ENCODE measurements around the gene RNF213.

GRCh38 chr17:80331820-80332219 is 71.2 kb downstream of the RNF213 start:
- TF ChIP-seq CBFB (IDR thresholded peaks at IDR 0.05; ENCODE audit: low read depth) = no peak
- no peak for TF ChIP-seq ETV6 (conservative IDR thresholded peaks at IDR 0.05 in 1 of 2, IDR thresholded peaks at IDR 0.05 in 1 of 2; ENCODE audit: borderline replicate concordance in 1 of 2, low read depth in 1 of 2)
- TF ChIP-seq RAD21 (IDR thresholded peaks at IDR 0.05; ENCODE audit: insufficient read depth, low read depth, low read length) = no peak
- no peak for TF ChIP-seq CTCF (IDR thresholded peaks at IDR 0.05 in 2 of 3, conservative IDR thresholded peaks at IDR 0.05 in 1 of 3; ENCODE audit: control insufficient read depth in 2 of 3, extremely low read depth in 1 of 3, insufficient read depth in 1 of 3, low read depth in 3 of 3, low read length in 3 of 3)
- TF ChIP-seq POLR2A (IDR thresholded peaks at IDR 0.05; ENCODE audit: low read depth, low read length) = no peak
- TF ChIP-seq SP1 (IDR thresholded peaks at IDR 0.05; ENCODE audit: low read depth, low read length) = no peak

Data from GM12878 (cell line).